ENCODE measurements around the gene KIAA0319L. TPM values are rescaled to one million over a fixed set of nuclear protein-coding genes. Genes with fewer than 3 reads are reported as not detected.

The KIAA0319L gene
- total and polyA plus RNA-seq, 2 experiments from 2014 or later = 16.6 to 28.3 TPM

DNA sequence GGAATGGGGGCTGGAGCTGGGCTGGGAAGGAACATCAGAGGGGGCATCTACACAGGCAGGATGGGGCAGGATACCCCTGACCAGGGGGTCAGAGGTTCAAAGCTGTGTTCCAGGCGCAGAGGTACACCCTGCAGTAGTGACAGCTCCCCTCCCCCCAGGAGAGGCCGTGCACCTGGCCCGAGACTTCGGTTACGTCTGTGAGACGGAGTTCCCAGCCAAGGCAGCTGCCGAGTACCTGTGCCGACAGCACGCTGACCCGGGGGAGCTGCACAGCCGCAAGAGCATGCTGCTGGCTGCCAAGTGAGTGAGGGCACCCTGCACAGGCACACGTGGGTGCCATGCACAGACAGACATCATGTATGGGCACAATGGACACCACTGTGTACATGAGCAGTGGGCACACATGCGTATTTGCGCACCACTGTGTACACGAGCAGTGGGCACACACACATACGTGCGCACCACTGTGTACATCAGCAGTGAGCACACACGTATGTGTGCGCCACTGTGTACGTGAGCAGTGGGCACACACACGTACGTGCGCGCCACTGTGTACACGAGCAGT is 33.4 kb upstream of the KIAA0319L start:
- no peak overlapping the region for H3K9ac ChIP-seq
- no peak overlapping the region for H3K4me3 ChIP-seq
- H3F3A ChIP-seq (ENCODE audit: insufficient read depth) = no peaks in the 10 kb centered on the region
- DNase-seq = no peak
- TF ChIP-seq EZH2 (IDR thresholded peaks at IDR 0.05; ENCODE audit: insufficient read depth, poor library complexity, severe bottlenecking) = no peak
- no peak for TF ChIP-seq EZH2phosphoT487 (IDR thresholded peaks at IDR 0.05; ENCODE audit: insufficient read depth, low read depth)
- 92 to 93% methylated on average over 25 of the region's 25 CpGs for WGBS, 2 experiments (ENCODE audit: low coverage in 1 of 2, low lambda C conversion rate in 2 of 2, missing lambda C conversion rate in 2 of 2)
- in situ Hi-C loops (cut with MboI) = no loop called here
- H2AFZ ChIP-seq = no peak overlapping the region
- H3K27ac ChIP-seq = no peak overlapping the region
- no peaks in the 10 kb centered on the region for H4K20me1 ChIP-seq (ENCODE audit: insufficient read depth)
- H3K4me1 ChIP-seq (ENCODE audit: insufficient read depth) = no peaks in the 10 kb centered on the region
- H3K79me2 ChIP-seq (ENCODE audit: insufficient read depth) = no peaks in the 10 kb centered on the region
- H3K9me2 ChIP-seq (ENCODE audit: insufficient read depth) = no peaks in the 10 kb centered on the region
- H3K4me2 ChIP-seq (ENCODE audit: unreplicated experiment) = no peak overlapping the region
- no peaks in the 10 kb centered on the region for H3K36me3 ChIP-seq (ENCODE audit: low read depth)
- H3K27me3 ChIP-seq (replicated peaks; ENCODE audit: insufficient read depth) = no peaks in the 10 kb centered on the region
- no peaks in the 10 kb centered on the region for H3K9me3 ChIP-seq (ENCODE audit: low read depth)

DNA sequence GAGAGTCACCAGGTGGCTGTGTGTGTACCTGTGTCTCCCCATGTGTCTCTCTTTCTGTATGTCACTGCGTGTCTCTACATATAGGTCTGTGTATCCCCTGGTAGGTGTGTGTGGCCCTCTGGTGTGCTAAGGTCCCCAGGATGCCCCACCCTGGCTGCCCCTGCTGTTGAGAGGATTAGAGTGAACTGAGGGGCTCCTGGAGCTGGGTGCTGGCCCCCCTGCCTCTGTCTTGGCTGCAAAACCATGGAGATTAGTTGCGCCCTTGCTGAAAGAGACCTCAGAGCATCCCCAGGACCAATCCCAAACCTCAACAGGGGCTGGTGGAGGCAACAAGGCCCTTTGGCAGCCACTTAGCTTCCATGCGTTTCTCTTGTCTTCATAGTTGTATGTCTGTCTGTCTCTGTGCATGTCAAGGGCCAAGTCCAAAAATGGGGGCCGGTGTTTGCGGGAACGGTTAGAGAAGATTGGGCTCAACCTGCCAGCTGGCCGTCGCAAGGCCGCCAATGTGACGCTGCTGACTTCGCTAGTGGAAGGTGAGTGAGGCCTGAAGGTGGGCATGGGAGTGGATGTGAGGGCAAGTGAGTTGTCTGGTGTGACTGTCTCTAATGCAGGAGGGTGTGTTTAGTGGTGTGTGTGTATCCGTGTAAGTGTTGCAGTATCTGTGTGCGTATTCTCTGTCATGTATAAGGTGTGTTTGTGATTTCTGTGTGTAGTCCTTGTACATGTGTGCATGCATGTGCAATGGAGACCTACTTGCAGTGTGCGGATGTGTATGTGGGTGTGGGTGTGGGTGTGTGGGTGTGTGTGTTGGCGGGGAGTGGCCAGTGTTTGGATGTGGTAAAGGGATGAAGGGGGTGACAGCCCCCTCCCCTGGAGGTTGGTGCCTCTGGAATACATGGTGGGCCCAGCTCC is 32.6 kb upstream of the KIAA0319L start:
- Histone ChIP-seq H3K9ac (no peak overlapping the region), H3K27ac (no peak overlapping the region), H3K9me2 (ENCODE audit: insufficient read depth) (no peaks in the 10 kb centered on the region), H3K4me3 (no peak overlapping the region), H3K4me1 (ENCODE audit: insufficient read depth) (no peaks in the 10 kb centered on the region), H3K79me2 (ENCODE audit: insufficient read depth) (no peaks in the 10 kb centered on the region), H3F3A (ENCODE audit: insufficient read depth) (no peaks in the 10 kb centered on the region), H3K36me3 (ENCODE audit: low read depth) (no peaks in the 10 kb centered on the region), H3K27me3 (replicated peaks; ENCODE audit: insufficient read depth) (no peaks in the 10 kb centered on the region), H3K4me2 (ENCODE audit: unreplicated experiment) (no peak overlapping the region), H4K20me1 (ENCODE audit: insufficient read depth) (no peaks in the 10 kb centered on the region), H3K9me3 (ENCODE audit: low read depth) (no peaks in the 10 kb centered on the region), H2AFZ (no peak overlapping the region)
- TF ChIP-seq EZH2phosphoT487 (IDR thresholded peaks at IDR 0.05; ENCODE audit: insufficient read depth, low read depth) (no peak), EZH2 (IDR thresholded peaks at IDR 0.05; ENCODE audit: insufficient read depth, poor library complexity, severe bottlenecking) (no peak)
- in situ Hi-C loops (cut with MboI) = no loop called here
- 95 to 97% methylated on average over 15 of the region's 15 CpGs for WGBS, 2 experiments (ENCODE audit: low coverage in 1 of 2, low lambda C conversion rate in 2 of 2, missing lambda C conversion rate in 2 of 2)
- no peak for DNase-seq

DNA sequence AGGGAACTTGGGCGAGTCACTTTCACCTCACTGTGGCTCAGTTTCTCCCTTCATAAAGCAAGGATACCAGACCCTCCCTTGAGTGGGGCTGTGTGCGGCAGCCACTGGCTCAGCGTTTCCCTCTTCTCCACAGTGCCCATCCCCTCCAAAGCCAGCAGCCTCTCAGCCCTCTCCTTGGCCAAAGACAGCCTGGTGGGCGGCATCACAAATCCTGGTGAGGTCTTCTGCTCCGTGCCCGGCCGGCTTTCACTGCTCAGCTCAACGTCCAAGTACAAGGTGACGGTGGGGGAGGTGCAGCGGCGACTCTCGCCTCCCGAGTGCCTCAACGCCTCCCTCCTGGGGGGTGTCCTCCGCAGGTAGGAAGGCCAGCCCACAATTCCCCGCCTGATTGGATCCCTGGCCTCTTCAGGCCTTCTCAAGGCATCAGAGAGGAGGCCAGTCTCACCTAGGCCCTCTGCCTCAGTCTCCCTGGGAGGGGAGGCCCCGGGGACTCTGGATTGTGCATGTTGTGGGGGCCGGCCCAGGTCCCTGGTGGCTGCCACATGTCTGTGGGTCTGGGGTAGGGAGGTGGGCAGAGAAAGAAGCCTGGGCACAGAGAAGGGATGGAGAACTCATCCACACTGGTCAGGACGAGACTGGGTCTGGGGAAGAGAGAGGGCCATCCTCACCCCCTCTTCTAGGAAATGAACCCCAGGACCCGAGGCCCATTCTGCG is 31.2 kb upstream of the KIAA0319L start:
- Histone ChIP-seq H3K9ac (no peak overlapping the region), H3K4me3 (no peak overlapping the region), H3F3A (ENCODE audit: insufficient read depth) (no peaks in the 10 kb centered on the region), H3K36me3 (ENCODE audit: low read depth) (no peaks in the 10 kb centered on the region), H3K27ac (no peak overlapping the region), H3K9me2 (ENCODE audit: insufficient read depth) (no peaks in the 10 kb centered on the region), H3K4me2 (ENCODE audit: unreplicated experiment) (no peak overlapping the region), H3K9me3 (ENCODE audit: low read depth) (no peaks in the 10 kb centered on the region), H3K4me1 (ENCODE audit: insufficient read depth) (no peaks in the 10 kb centered on the region), H4K20me1 (ENCODE audit: insufficient read depth) (no peaks in the 10 kb centered on the region), H3K79me2 (ENCODE audit: insufficient read depth) (no peaks in the 10 kb centered on the region), H3K27me3 (replicated peaks; ENCODE audit: insufficient read depth) (no peaks in the 10 kb centered on the region), H2AFZ (no peak overlapping the region)
- DNase-seq = no peak
- no peak for TF ChIP-seq EZH2phosphoT487 (IDR thresholded peaks at IDR 0.05; ENCODE audit: insufficient read depth, low read depth)
- TF ChIP-seq EZH2 (IDR thresholded peaks at IDR 0.05; ENCODE audit: insufficient read depth, poor library complexity, severe bottlenecking) = no peak
- in situ Hi-C loops (cut with MboI) = no loop called here
- 77 to 79% methylated on average over 20 to 21 of the region's 21 CpGs for WGBS, 2 experiments (ENCODE audit: low coverage in 1 of 2, low lambda C conversion rate in 2 of 2, missing lambda C conversion rate in 2 of 2)

DNA sequence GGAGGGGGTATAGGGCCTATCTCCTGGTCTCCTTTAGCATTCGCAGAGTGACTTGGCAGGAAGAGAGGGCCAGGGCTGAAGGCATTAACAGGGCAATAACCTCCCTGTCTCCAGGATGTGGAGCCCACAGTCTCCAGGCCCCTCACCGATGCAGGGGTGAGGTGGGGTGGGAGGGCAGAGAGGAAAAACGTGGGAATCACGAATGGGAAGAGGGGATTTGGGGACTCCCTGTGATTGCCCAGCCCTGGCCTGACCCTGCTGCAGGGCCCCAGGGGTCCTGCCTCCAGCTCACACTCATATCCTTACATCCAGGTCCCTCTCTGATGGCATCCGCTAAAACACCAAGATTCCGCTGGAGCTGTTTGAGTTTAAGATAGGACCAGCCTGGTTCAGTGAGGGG is 30.5 kb upstream of the KIAA0319L start:
- Histone ChIP-seq H3K4me2 (ENCODE audit: unreplicated experiment) (no peak overlapping the region), H3K4me1 (ENCODE audit: insufficient read depth) (no peaks in the 10 kb centered on the region), H3K79me2 (ENCODE audit: insufficient read depth) (no peaks in the 10 kb centered on the region), H4K20me1 (ENCODE audit: insufficient read depth) (no peaks in the 10 kb centered on the region), H3K9me3 (ENCODE audit: low read depth) (no peaks in the 10 kb centered on the region), H3K9me2 (ENCODE audit: insufficient read depth) (no peaks in the 10 kb centered on the region), H2AFZ (no peak overlapping the region), H3K27ac (no peak overlapping the region), H3K9ac (no peak overlapping the region), H3K27me3 (replicated peaks; ENCODE audit: insufficient read depth) (no peaks in the 10 kb centered on the region), H3K36me3 (ENCODE audit: low read depth) (no peaks in the 10 kb centered on the region), H3K4me3 (no peak overlapping the region), H3F3A (ENCODE audit: insufficient read depth) (no peaks in the 10 kb centered on the region)
- WGBS, 2 experiments (ENCODE audit: low coverage in 1 of 2, low lambda C conversion rate in 2 of 2, missing lambda C conversion rate in 2 of 2) = 76% methylated on average over 6 of the region's 6 CpGs
- TF ChIP-seq EZH2phosphoT487 (IDR thresholded peaks at IDR 0.05; ENCODE audit: insufficient read depth, low read depth) (no peak), EZH2 (IDR thresholded peaks at IDR 0.05; ENCODE audit: insufficient read depth, poor library complexity, severe bottlenecking) (no peak)
- in situ Hi-C loops (cut with MboI) = no loop called here
- no peak for DNase-seq
